H9 (cell line): ENCODE data around the gene AGBL3. TPM values are rescaled to one million over a fixed set of nuclear protein-coding genes. Genes with fewer than 3 reads are reported as not detected.
"Not testable (repeated sequence)": the region's sequence is repeated elsewhere in the genome, so short reads cannot be mapped to it uniquely, and the experiment has no call there.

Experiments
- DNase-seq: peaks from one replicate; pipeline ENCODE4 v3.0.0-alpha.2; 2017
- H2AFZ ChIP-seq: one replicate; pipeline ENCODE4 v1.6.1; 2013; ENCODE audit warnings: mild to moderate bottlenecking, low read length, control low read depth, moderate library complexity
- H2AK5ac ChIP-seq: 2 replicates; pipeline ENCODE4 v1.6.1; 2013; ENCODE audit warnings: low read length, control low read depth, mixed read lengths; ENCODE audit not compliant: insufficient read length
- H2BK120ac ChIP-seq: one replicate; pipeline ENCODE4 v1.6.1; 2013; ENCODE audit warnings: low read depth, mild to moderate bottlenecking, low read length, control low read depth, inconsistent platforms; ENCODE audit not compliant: poor library complexity, severe bottlenecking
- H2BK12ac ChIP-seq: 2 replicates; pipeline ENCODE4 v1.6.1; 2013; ENCODE audit warnings: low read length, control low read depth, mixed read lengths, low read depth; ENCODE audit not compliant: insufficient read length
- H2BK15ac ChIP-seq: 2 replicates; pipeline ENCODE4 v1.6.1; 2013; ENCODE audit warnings: low read depth, low read length, control low read depth
- H2BK20ac ChIP-seq: one replicate; pipeline ENCODE4 v1.6.1; 2013; ENCODE audit warnings: low read depth, mild to moderate bottlenecking, low read length, control low read depth, inconsistent platforms; ENCODE audit not compliant: poor library complexity, severe bottlenecking
- H2BK5ac ChIP-seq: 2 replicates; pipeline ENCODE4 v1.6.1; 2013; ENCODE audit warnings: low read length, control low read depth, mixed read lengths; ENCODE audit not compliant: insufficient read length
- H3K14ac ChIP-seq: 2 replicates; pipeline ENCODE4 v1.6.1; 2013; ENCODE audit warnings: low read length, control low read depth; ENCODE audit not compliant: insufficient read depth
- H3K18ac ChIP-seq: 2 replicates; pipeline ENCODE4 v1.6.1; 2013; ENCODE audit warnings: low read depth, mild to moderate bottlenecking, mixed read lengths, low read length, control low read depth; ENCODE audit not compliant: insufficient read length
- H3K23ac ChIP-seq: 2 replicates; pipeline ENCODE4 v1.6.1; 2013; ENCODE audit warnings: low read length, control low read depth, mixed read lengths, low read depth; ENCODE audit not compliant: insufficient read length
- H3K23me2 ChIP-seq: 2 replicates; pipeline ENCODE4 v1.6.1; 2013; ENCODE audit warnings: low read depth, mild to moderate bottlenecking, mixed read lengths, low read length, control low read depth; ENCODE audit not compliant: insufficient read length, poor library complexity, severe bottlenecking
- H3K27ac ChIP-seq: 2 replicates; pipeline ENCODE4 v1.5.1; 2013; ENCODE audit warnings: low read length, control low read depth, mixed read lengths, low read depth; ENCODE audit not compliant: insufficient read length
- H3K27me3 ChIP-seq: 2 replicates; pipeline ENCODE4 v1.6.1; 2013; ENCODE audit warnings: low read length, control low read depth, inconsistent platforms; ENCODE audit not compliant: insufficient read depth
- H3K4ac ChIP-seq: 2 replicates; pipeline ENCODE4 v1.6.1; 2013; ENCODE audit warnings: low read depth, mild to moderate bottlenecking, control low read depth, inconsistent platforms, low read length, moderate library complexity
- H3K4me1 ChIP-seq: 2 replicates; pipeline ENCODE4 v1.6.1; 2013; ENCODE audit warnings: low read length, control low read depth, inconsistent platforms; ENCODE audit not compliant: insufficient read depth
- H3K4me2 ChIP-seq: 2 replicates; pipeline ENCODE4 v1.6.1; 2013; ENCODE audit warnings: low read length, control low read depth, mixed read lengths; ENCODE audit not compliant: insufficient read length, insufficient read depth
- H3K56ac ChIP-seq: 2 replicates; pipeline ENCODE4 v1.6.1; 2013; ENCODE audit warnings: low read depth, mild to moderate bottlenecking, mixed read lengths, low read length, control low read depth; ENCODE audit not compliant: insufficient read length
- H3K79me1 ChIP-seq: 2 replicates; pipeline ENCODE4 v1.6.1; 2013; ENCODE audit warnings: low read depth, mild to moderate bottlenecking, moderate library complexity, low read length, control low read depth, inconsistent platforms; ENCODE audit not compliant: insufficient read depth, poor library complexity, severe bottlenecking
- H3K79me2 ChIP-seq: 2 replicates; pipeline ENCODE4 v1.6.1; 2013; ENCODE audit warnings: low read length, control low read depth, inconsistent platforms; ENCODE audit not compliant: insufficient read depth
- H3K9ac ChIP-seq: 2 replicates; pipeline ENCODE4 v1.6.1; 2013; ENCODE audit warnings: low read length, control low read depth, mixed read lengths; ENCODE audit not compliant: insufficient read length; ENCODE audit errors: extremely low read depth
- H3K9me3 ChIP-seq: one replicate; pipeline ENCODE4 v1.6.1; 2013; ENCODE audit warnings: low read depth, low read length, inconsistent platforms; ENCODE audit not compliant: control insufficient read depth
- H3T11ph ChIP-seq: one replicate; pipeline ENCODE4 v1.6.1; 2013; ENCODE audit warnings: mild to moderate bottlenecking, low read length, control low read depth, inconsistent platforms
- H4K20me1 ChIP-seq: one replicate; pipeline ENCODE4 v1.6.1; 2013; ENCODE audit not compliant: control insufficient read depth, insufficient read length, insufficient read depth
- H4K5ac ChIP-seq: 2 replicates; pipeline ENCODE4 v1.6.1; 2013; ENCODE audit warnings: low read depth, mild to moderate bottlenecking, mixed read lengths, low read length, control low read depth; ENCODE audit not compliant: insufficient read length
- H4K8ac ChIP-seq: replicated peaks from 2 replicates; pipeline ENCODE4 v1.6.1; 2013; ENCODE audit warnings: low read length, control low read depth, mixed read lengths, low read depth; ENCODE audit not compliant: insufficient read length
- H4K91ac ChIP-seq: 2 replicates; pipeline ENCODE4 v1.6.1; 2013; ENCODE audit warnings: low read depth, mild to moderate bottlenecking, moderate library complexity, mixed read lengths, low read length, control low read depth; ENCODE audit not compliant: insufficient read length
- H3K27ac Mint-ChIP-seq, 3 experiments: 2 replicates in 2 of 3; 3 replicates in 1 of 3; pipeline ENCODE4 v1.8.0; 2020 to 2021; ENCODE audit warnings: mixed read lengths in 3 of 3, mild to moderate bottlenecking in 1 of 3, moderate library complexity in 1 of 3
- H3K27me3 Mint-ChIP-seq: 2 replicates; pipeline ENCODE4 v1.8.0; 2021; ENCODE audit warnings: low read depth, mild to moderate bottlenecking, moderate library complexity, mixed read lengths
- H3K36me3 Mint-ChIP-seq, 3 experiments: 2 replicates in 2 of 3; 3 replicates in 1 of 3; pipeline ENCODE4 v1.8.0; 2020 to 2021; ENCODE audit warnings: low read depth in 3 of 3, mixed read lengths in 3 of 3; ENCODE audit not compliant: insufficient read depth in 1 of 3
- H3K4me1 Mint-ChIP-seq, 2 experiments: 2 replicates each; pipeline ENCODE4 v1.8.0; 2020; ENCODE audit warnings: mixed read lengths in 2 of 2
- H3K4me3 Mint-ChIP-seq, 2 experiments: 2 replicates in 1 of 2; 3 replicates in 1 of 2; pipeline ENCODE4 v1.8.0; 2020 to 2021; ENCODE audit warnings: mild to moderate bottlenecking in 2 of 2, mixed read lengths in 2 of 2, moderate library complexity in 1 of 2
- H3K9me3 Mint-ChIP-seq, 2 experiments: 2 replicates in 1 of 2; 3 replicates in 1 of 2; pipeline ENCODE4 v1.8.0; 2020; ENCODE audit warnings: mild to moderate bottlenecking in 2 of 2, mixed read lengths in 2 of 2, moderate library complexity in 1 of 2
- WGBS: extraction: QIAGEN DNeasy Blood & Tissue Kit; methylation state at CpG from one replicate; pipeline ENCODE4 v1.1.7; 2013; ENCODE audit warnings: missing lambda C conversion rate, low lambda C conversion rate, mixed read lengths; ENCODE audit not compliant: insufficient read length; ENCODE audit errors: extremely low coverage; 5-methylcytosine and 5-hydroxymethylcytosine counted together
- total RNA-seq: library from RNA; stranded (reverse); gene quantifications from 2 replicates; pipeline ENCODE4 v1.2.1, GENCODE V29; 2021
- TF ChIP-seq, protein P1 (sequence below): fragments of 200-600 bp; sonication (generic); conservative IDR thresholded peaks from 3 replicates; pipeline ENCODE4 v1.8.0; 2021; ENCODE audit warnings: antibody characterized with exemption, mild to moderate bottlenecking

AGBL3 gene
- total RNA-seq, 1 experiment from 2014 or later = 2.4 TPM

DNA sequence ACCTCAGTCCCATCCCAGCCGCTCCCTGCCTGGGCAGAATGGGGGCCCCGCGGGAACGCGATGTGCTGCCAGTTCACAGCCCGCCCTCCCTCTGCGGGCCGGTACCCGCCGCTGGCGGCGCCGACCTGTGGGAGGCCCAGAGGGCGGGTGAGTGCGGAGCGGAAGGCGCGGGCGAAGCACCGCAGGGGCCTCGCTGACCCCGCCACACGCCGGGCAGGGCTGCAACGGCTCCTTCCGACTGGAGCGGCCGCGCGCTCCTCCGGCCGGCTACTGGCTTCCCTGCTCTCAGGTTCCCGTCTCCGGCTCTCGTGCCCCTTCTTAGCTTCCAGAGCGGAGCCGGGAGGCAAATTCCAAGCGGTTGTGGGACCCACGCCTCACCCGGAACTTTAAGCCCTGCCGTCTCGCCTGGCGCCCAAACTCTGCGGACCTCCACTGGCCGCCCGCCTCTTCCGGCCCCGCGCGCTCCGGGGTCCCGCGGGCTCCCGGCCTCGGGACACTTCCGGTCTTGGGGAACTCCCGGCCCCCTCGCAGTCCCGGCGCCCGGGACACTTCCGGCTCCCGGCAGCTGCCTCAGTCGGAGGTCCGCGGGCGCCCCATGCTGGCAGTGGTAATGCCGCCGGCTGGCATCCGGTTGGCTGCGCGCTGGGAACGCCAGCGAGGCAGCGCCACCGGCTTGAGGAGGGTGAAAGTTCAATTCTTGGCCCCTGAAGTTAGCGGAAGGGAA, 184.1 kb downstream of the AGBL3 start, which contains the start of gene CYREN:
CYREN (minus strand) TSS at position 434 of the 724 bp plus-strand sequence. CDS start 1,785 bp downstream, outside the sequence.
- Histone ChIP-seq H4K5ac (no peak within 1 kb of the TSS), H2BK120ac (no peak within 1 kb of the TSS), H3K14ac (peak within 1 kb of the TSS; percentile 91), H3K79me2 (no peaks in the 10 kb centered on the region; the same call in 1 of the 2 replicates), H4K20me1 (no peaks in the 10 kb centered on the region), H3K9me3 (no peaks in the 10 kb centered on the region), H3K9ac (peak within 1 kb of the TSS; percentile 70), H3K27me3 (no peaks in the 10 kb centered on the region), H2AK5ac (no peak within 1 kb of the TSS), H3K23ac (no peak within 1 kb of the TSS), H3K27ac (no peak within 1 kb of the TSS), H2BK5ac (no peak within 1 kb of the TSS), H2BK12ac (no peak within 1 kb of the TSS), H3K79me1 (no peaks in the 10 kb centered on the region), H3K4me2 (peak within 1 kb of the TSS; percentile 69), H4K91ac (no peak within 1 kb of the TSS), H4K8ac (no peak within 1 kb of the TSS), H2BK20ac (no peak within 1 kb of the TSS), H2AFZ (no peak within 1 kb of the TSS), H2BK15ac (no peak within 1 kb of the TSS; the same call in 1 of the 2 replicates), H3K18ac (peak within 1 kb of the TSS; percentile 80), H3K4ac (no peak within 1 kb of the TSS), H3K56ac (no peak within 1 kb of the TSS), H3K23me2 (peaks cover 8% of the 10 kb centered on the region), H3T11ph (no peak within 1 kb of the TSS), H3K4me1 (0 out of 2 replicates have a peak, but pooled peaks cover 2% of the 10 kb centered on the region)
- peak; percentile 91 for DNase-seq
- TF ChIP-seq, protein P1, sequence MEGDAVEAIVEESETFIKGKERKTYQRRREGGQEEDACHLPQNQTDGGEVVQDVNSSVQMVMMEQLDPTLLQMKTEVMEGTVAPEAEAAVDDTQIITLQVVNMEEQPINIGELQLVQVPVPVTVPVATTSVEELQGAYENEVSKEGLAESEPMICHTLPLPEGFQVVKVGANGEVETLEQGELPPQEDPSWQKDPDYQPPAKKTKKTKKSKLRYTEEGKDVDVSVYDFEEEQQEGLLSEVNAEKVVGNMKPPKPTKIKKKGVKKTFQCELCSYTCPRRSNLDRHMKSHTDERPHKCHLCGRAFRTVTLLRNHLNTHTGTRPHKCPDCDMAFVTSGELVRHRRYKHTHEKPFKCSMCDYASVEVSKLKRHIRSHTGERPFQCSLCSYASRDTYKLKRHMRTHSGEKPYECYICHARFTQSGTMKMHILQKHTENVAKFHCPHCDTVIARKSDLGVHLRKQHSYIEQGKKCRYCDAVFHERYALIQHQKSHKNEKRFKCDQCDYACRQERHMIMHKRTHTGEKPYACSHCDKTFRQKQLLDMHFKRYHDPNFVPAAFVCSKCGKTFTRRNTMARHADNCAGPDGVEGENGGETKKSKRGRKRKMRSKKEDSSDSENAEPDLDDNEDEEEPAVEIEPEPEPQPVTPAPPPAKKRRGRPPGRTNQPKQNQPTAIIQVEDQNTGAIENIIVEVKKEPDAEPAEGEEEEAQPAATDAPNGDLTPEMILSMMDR = peak; percentile 31; the same call in 2 of the 3 replicates
- WGBS = no CpG with 5 or more reads among the region's 77 CpGs
- H3K4me1 Mint-ChIP-seq = peaks cover 30 to 31% of the 10 kb centered on the region in 2 experiments
- peak within 1 kb of the TSS; percentile 82 to 84 for H3K4me3 Mint-ChIP-seq
- no peaks in the 10 kb centered on the region for H3K9me3 Mint-ChIP-seq
- no peaks in the 10 kb centered on the region for H3K27me3 Mint-ChIP-seq
- H3K27ac Mint-ChIP-seq = peak within 1 kb of the TSS; percentile 95 to 97 (median 96)
- peaks cover 33 to 37% (median 36%) of the 10 kb centered on the region in 3 experiments; a peak in 6 of 7 replicates for H3K36me3 Mint-ChIP-seq

DNA sequence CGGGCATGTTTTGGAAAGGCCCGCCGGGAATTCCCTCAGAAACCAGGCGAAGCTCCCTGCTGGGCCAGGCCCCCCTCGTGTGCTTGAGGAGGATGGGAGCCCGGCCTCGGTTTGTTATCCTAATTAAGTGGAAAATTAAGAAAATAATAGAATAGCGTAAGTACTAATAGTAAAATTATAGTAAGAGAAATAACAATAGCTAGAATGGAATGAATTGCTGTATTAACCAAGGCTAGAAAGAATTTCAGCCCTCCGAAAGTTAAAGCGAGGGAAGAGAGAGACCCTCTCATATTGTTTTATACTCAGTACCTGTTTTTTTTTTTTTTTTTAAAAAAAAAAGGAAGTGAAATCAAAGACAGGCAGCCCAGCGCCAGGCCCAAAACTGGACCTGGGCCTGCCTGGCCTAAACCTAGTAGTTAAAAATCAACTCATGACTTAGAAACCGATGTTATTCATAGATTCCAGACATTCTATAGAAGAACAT, 184.7 kb downstream of the AGBL3 start:
- H3K27ac ChIP-seq, H4K91ac ChIP-seq, H3K23ac ChIP-seq, H3K27me3 ChIP-seq, H2BK120ac ChIP-seq, H3K23me2 ChIP-seq, H3K4me1 ChIP-seq, H3K9ac ChIP-seq, H3K4ac ChIP-seq, H3T11ph ChIP-seq, H4K5ac ChIP-seq, H2AK5ac ChIP-seq, H3K27me3 Mint-ChIP-seq, DNase-seq, H2BK5ac ChIP-seq, H3K79me1 ChIP-seq, H2BK12ac ChIP-seq, H2BK20ac ChIP-seq, H4K20me1 ChIP-seq, H2BK15ac ChIP-seq, H3K9me3 ChIP-seq, H3K56ac ChIP-seq, H2AFZ ChIP-seq, H3K14ac ChIP-seq, H4K8ac ChIP-seq, H3K9me3 Mint-ChIP-seq, H3K79me2 ChIP-seq: not testable (repeated sequence)
- H3K18ac ChIP-seq = peak overlapping the region; percentile 67
- Mint-ChIP-seq H3K27ac (peak overlapping the region; percentile 95 to 97 (median 96); a peak in 5 of 7 replicates), H3K4me3 (peak overlapping the region; percentile 82 to 84), H3K4me1 (peaks cover 30 to 31% of the 10 kb centered on the region in 2 experiments), H3K36me3 (peaks cover 27 to 31% (median 30%) of the 10 kb centered on the region in 3 experiments; a peak in 6 of 7 replicates)
- peak overlapping the region; percentile 69 for H3K4me2 ChIP-seq
- no CpG with 5 or more reads among the region's 12 CpGs for WGBS
